Esophagus muscularis mucosa (tissue), 4 donors: ENCODE measurements around the gene PPARG. TPM values are rescaled to one million over a fixed set of nuclear protein-coding genes. Genes with fewer than 3 reads are reported as not detected.

Source experiments
- DNase-seq: peaks from one replicate; pipeline ENCODE4 v3.0.0-alpha.2; 2017; ENCODE audit errors: extremely low spot score
- H3K27ac ChIP-seq, 4 donors: fragments of 200-600 bp; sonication (generic); replicated peaks in 1 of 4; 1 replicate in 3 of 4; 2 replicates in 1 of 4; pipeline ENCODE4 v1.5.1; 2016 to 2019; ENCODE audit warnings: mild to moderate bottlenecking in 1 of 4
- H3K27me3 ChIP-seq, 4 donors: fragments of 200-600 bp; sonication (generic); one replicate each; pipeline versions ENCODE4 v1.5.1 to v1.6.0; 2016 to 2019
- H3K36me3 ChIP-seq, 4 donors: fragments of 200-600 bp; sonication (generic); one replicate each; pipeline ENCODE4 v1.5.1; 2016 to 2019
- H3K4me1 ChIP-seq, 4 donors: fragments of 200-600 bp; sonication (generic); one replicate each; pipeline ENCODE4 v1.5.1; 2016 to 2019
- H3K4me3 ChIP-seq, 4 donors: fragments of 200-600 bp; sonication (generic); 1 replicate in 2 of 4; 2 replicates in 2 of 4; pipeline ENCODE4 v1.5.1; 2016 to 2019; ENCODE audit warnings: mild to moderate bottlenecking in 4 of 4, moderate library complexity in 1 of 4
- H3K9me3 ChIP-seq, 4 donors: fragments of 200-600 bp; sonication (generic); 1 replicate in 3 of 4; 2 replicates in 1 of 4; pipeline ENCODE4 v1.5.1; 2016 to 2019
- CTCF ChIP-seq, 3 experiments: fragments of 200-600 bp in 2 of 3; fragments of 450-650 bp in 1 of 3; sonication (generic) in 2 of 3; IDR thresholded peaks; one replicate each; pipeline ENCODE4 v1.5.1; 2017 to 2019; ENCODE audit warnings: antibody characterized with exemption in 3 of 3, mild to moderate bottlenecking in 2 of 3, moderate library complexity in 1 of 3
- EP300 ChIP-seq: sonication (generic); formaldehyde crosslinking; IDR thresholded peaks from one replicate; pipeline ENCODE4 v1.6.1; 2017; ENCODE audit warnings: antibody characterized with exemption
- POLR2A ChIP-seq: fragments of 450-650 bp; IDR thresholded peaks from one replicate; pipeline ENCODE4 v1.6.1; 2017; ENCODE audit warnings: antibody characterized with exemption, moderate library complexity, mild to moderate bottlenecking, low read depth
- POLR2AphosphoS5 ChIP-seq, 2 donors: sonication (generic); formaldehyde crosslinking; IDR thresholded peaks; one replicate each; pipeline ENCODE4 v1.6.1; 2017; ENCODE audit warnings: antibody characterized with exemption in 2 of 2
- WGBS: methylation state at CpG from one replicate; pipeline ENCODE4 v1.1.5; 2018; 5-methylcytosine and 5-hydroxymethylcytosine counted together
- intact Hi-C: fragments of 100-400 bp; cut with DNase I; formaldehyde crosslinking; loops from one replicate; pipeline ENCODE4 v1.15.1; 2023
- total RNA-seq, 4 donors: library from RNA; depleted of rRNA; stranded (reverse); fragments of >200 nt; gene quantifications; one replicate each; pipeline versions ENCODE4 v1.1.0 to v1.2.1, GENCODE V29; 2016

PPARG gene
- total RNA-seq, 4 donors from 2014 or later, result 3.7 to 10.6 (median 8.8) TPM

GRCh38 chr3:12278566-12278965 lies 10.3 kb upstream of the PPARG start:
- no peak overlapping the region for H3K4me3 ChIP-seq
- peaks cover 0 to 10% (median 0%) of the 10 kb centered on the region in 4 donors for H3K27me3 ChIP-seq
- intact Hi-C loops, result no loop called here
- H3K9me3 ChIP-seq, result no peaks in the 10 kb centered on the region
- no peaks in the 10 kb centered on the region for H3K36me3 ChIP-seq
- TF ChIP-seq POLR2AphosphoS5 (IDR thresholded peaks at IDR 0.05) (no peak), POLR2A (no peak), EP300 (no peak), CTCF (IDR thresholded peaks at IDR 0.05) (no peak)
- WGBS, result 83% methylated on average over 3 of the region's 3 CpGs
- H3K27ac ChIP-seq, result no peak overlapping the region
- DNase-seq, result no peak
- H3K4me1 ChIP-seq, result no peaks in the 10 kb centered on the region

- Histone ChIP-seq H3K4me1 (no peaks in the 10 kb centered on the region), H3K36me3 (no peaks in the 10 kb centered on the region), H3K27me3 (peaks cover 0 to 11% (median 0%) of the 10 kb centered on the region in 4 donors), H3K9me3 (no peaks in the 10 kb centered on the region), H3K27ac (no peak overlapping the region), H3K4me3 (no peak overlapping the region)
- no peak for TF ChIP-seq POLR2A
- TF ChIP-seq EP300, result no peak
- no peak for TF ChIP-seq CTCF (IDR thresholded peaks at IDR 0.05)
- TF ChIP-seq POLR2AphosphoS5 (IDR thresholded peaks at IDR 0.05), result no peak
- intact Hi-C loops, result loop anchor here (10.0 kb wide), 1 partner anchor 195 kb away; no protein-coding TSS in a partner anchor
- no peak for DNase-seq
- 80% methylated on average over 10 of the region's 10 CpGs for WGBS
Observed at GRCh38 chr3:12279591-12280326, 9.1 kb upstream of the PPARG start.

- 50% methylated on average over 9 of the region's 9 CpGs for WGBS
- intact Hi-C loops, result loop anchor here (10.0 kb wide), 1 partner anchor 194 kb away; no protein-coding TSS in a partner anchor
Observed at GRCh38 chr3:12280357-12280806, 8.5 kb upstream of the PPARG start.

GRCh38 chr3:12284591-12284990 lies 4.3 kb upstream of the PPARG start:
- DNase-seq, result no peak
- Histone ChIP-seq H3K4me1 (peaks cover 5 to 20% (median 17%) of the 10 kb centered on the region in 4 donors), H3K9me3 (peaks cover 0 to 6% (median 4%) of the 10 kb centered on the region in 4 donors), H3K4me3 (no peak overlapping the region), H3K27me3 (peaks cover 0 to 46% (median 4%) of the 10 kb centered on the region in 4 donors), H3K27ac (no peak overlapping the region), H3K36me3 (no peaks in the 10 kb centered on the region)
- TF ChIP-seq POLR2A, result no peak
- TF ChIP-seq POLR2AphosphoS5 (IDR thresholded peaks at IDR 0.05), result no peak
- TF ChIP-seq EP300, result no peak
- no peak for TF ChIP-seq CTCF (IDR thresholded peaks at IDR 0.05)
- intact Hi-C loops, result loop anchor here (10.0 kb wide), 1 partner anchor 190 kb away; no protein-coding TSS in a partner anchor
- WGBS, result 79% methylated on average over 2 of the region's 2 CpGs

More at GRCh38 chr3:12280357-12280806, 8.5 kb upstream of the PPARG start:
- no peaks in the 10 kb centered on the region for H3K4me1 ChIP-seq
- no peak overlapping the region for H3K27ac ChIP-seq
- peaks cover 0 to 5% (median 4%) of the 10 kb centered on the region in 4 donors for H3K9me3 ChIP-seq
- H3K36me3 ChIP-seq, result no peaks in the 10 kb centered on the region
- no peak for DNase-seq
- no peak for TF ChIP-seq POLR2AphosphoS5 (IDR thresholded peaks at IDR 0.05)
- TF ChIP-seq EP300, result no peak
- TF ChIP-seq POLR2A, result no peak
- TF ChIP-seq CTCF (IDR thresholded peaks at IDR 0.05), result no peak
- H3K4me3 ChIP-seq, result no peak overlapping the region
- H3K27me3 ChIP-seq, result peaks cover 0 to 17% (median under 1%) of the 10 kb centered on the region in 4 donors
